Neural cell (in vitro differentiated cells): ENCODE data around the gene TULP1.

ENCODE experiments used
- EZH2 ChIP-seq: fragments of 200-600, 300-800 bp; shearing (Covaris generic), sonication (generic); IDR thresholded peaks from 2 replicates; pipeline ENCODE4 v1.6.1; 2014; ENCODE audit warnings: antibody characterized with exemption, low read length, borderline replicate concordance, mild to moderate bottlenecking; ENCODE audit not compliant: insufficient read depth, poor library complexity, severe bottlenecking
- MXI1 ChIP-seq: fragments of 450-650 bp; conservative IDR thresholded peaks from 2 replicates; pipeline ENCODE4 v1.6.1; 2014; ENCODE audit warnings: antibody characterized with exemption, mild to moderate bottlenecking; ENCODE audit not compliant: poor library complexity, severe bottlenecking
- POLR2AphosphoS5 ChIP-seq: IDR thresholded peaks from 2 replicates; pipeline ENCODE4 v1.6.1; 2012
- RAD21 ChIP-seq: fragments of 450-650 bp; conservative IDR thresholded peaks from 2 replicates; pipeline ENCODE4 v1.6.1; 2014; ENCODE audit warnings: antibody characterized with exemption, mild to moderate bottlenecking, moderate library complexity
- SMC3 ChIP-seq: fragments of 450-650 bp; conservative IDR thresholded peaks from 2 replicates; pipeline ENCODE4 v1.6.1; 2014; ENCODE audit warnings: antibody characterized with exemption, mild to moderate bottlenecking, moderate library complexity; ENCODE audit not compliant: poor library complexity
- TF ChIP-seq, protein P1 (sequence below): fragments of 450-650 bp; IDR thresholded peaks from 2 replicates; pipeline ENCODE4 v1.5.1; 2014; ENCODE audit warnings: antibody characterized with exemption, mild to moderate bottlenecking, moderate library complexity; ENCODE audit not compliant: poor library complexity, severe bottlenecking

GRCh38 chr6:35485402-35485877 is 27.3 kb downstream of the TULP1 start:
- TF ChIP-seq EZH2 (no peak), SMC3 (no peak), MXI1 (no peak), POLR2AphosphoS5 (no peak), RAD21 (no peak)
- TF ChIP-seq, protein P1, sequence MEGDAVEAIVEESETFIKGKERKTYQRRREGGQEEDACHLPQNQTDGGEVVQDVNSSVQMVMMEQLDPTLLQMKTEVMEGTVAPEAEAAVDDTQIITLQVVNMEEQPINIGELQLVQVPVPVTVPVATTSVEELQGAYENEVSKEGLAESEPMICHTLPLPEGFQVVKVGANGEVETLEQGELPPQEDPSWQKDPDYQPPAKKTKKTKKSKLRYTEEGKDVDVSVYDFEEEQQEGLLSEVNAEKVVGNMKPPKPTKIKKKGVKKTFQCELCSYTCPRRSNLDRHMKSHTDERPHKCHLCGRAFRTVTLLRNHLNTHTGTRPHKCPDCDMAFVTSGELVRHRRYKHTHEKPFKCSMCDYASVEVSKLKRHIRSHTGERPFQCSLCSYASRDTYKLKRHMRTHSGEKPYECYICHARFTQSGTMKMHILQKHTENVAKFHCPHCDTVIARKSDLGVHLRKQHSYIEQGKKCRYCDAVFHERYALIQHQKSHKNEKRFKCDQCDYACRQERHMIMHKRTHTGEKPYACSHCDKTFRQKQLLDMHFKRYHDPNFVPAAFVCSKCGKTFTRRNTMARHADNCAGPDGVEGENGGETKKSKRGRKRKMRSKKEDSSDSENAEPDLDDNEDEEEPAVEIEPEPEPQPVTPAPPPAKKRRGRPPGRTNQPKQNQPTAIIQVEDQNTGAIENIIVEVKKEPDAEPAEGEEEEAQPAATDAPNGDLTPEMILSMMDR: no peak
